H1 (cell line): ENCODE results near the gene DLL1. TPM values are rescaled to one million over a fixed set of nuclear protein-coding genes. Genes with fewer than 3 reads are reported as not detected.

Experiments
- BCL11A ChIP-seq, 2 experiments: IDR thresholded peaks; one replicate each; pipeline ENCODE4 v1.6.1; 2011; ENCODE audit warnings: low read depth in 2 of 2, low read length in 2 of 2, mild to moderate bottlenecking in 2 of 2
- CTCF ChIP-seq, 3 experiments: IDR thresholded peaks; 1 replicate in 2 of 3; 2 replicates in 1 of 3; pipeline versions ENCODE4 v1.5.1 to v1.6.1; 2011; ENCODE audit warnings: low read length in 3 of 3, mild to moderate bottlenecking in 3 of 3, inconsistent platforms in 2 of 3, low read depth in 1 of 3, moderate library complexity in 1 of 3; ENCODE audit not compliant: insufficient read depth in 1 of 3; ENCODE audit errors: control extremely low read depth in 1 of 3
- RBBP5 ChIP-seq: IDR thresholded peaks from 2 replicates; pipeline ENCODE4 v1.7.1; 2012; ENCODE audit warnings: low read depth, mild to moderate bottlenecking, inconsistent platforms, low read length, moderate library complexity, borderline replicate concordance
- SIRT6 ChIP-seq: IDR thresholded peaks from one replicate; pipeline ENCODE4 v1.7.1; 2012; ENCODE audit warnings: low read length, inconsistent platforms
- SIX5 ChIP-seq: IDR thresholded peaks from 2 replicates; pipeline ENCODE4 v1.6.1; 2011; ENCODE audit warnings: mild to moderate bottlenecking, low read depth, low read length
- polyA plus RNA-seq, 7 experiments: library from polyadenylated mRNA; depleted of rRNA in 3 of 7; stranded (reverse) in 5 of 7; unstranded in 2 of 7; fragments of >200 nt in 5 of 7; fragments of 200-250 nt in 2 of 7; gene quantifications; 1 replicate in 5 of 7; 2 replicates in 1 of 7; 4 replicates in 1 of 7; pipeline versions ENCODE4 v1.2.1 to v1.2.3, GENCODE V29; 2011 to 2013; ENCODE audit warnings: missing spikeins in 2 of 7, mixed read lengths in 2 of 7
- total RNA-seq: library from RNA; stranded (reverse); fragmentation: NEBNext Ultra II Directional; extraction: Animal tissue kit (Norgen Biotek cat#: 25700); gene quantifications from 2 replicates; pipeline ENCODE4 v1.2.1, GENCODE V29; 2021

The DLL1 gene
- total and polyA plus RNA-seq, 2 of the 8 experiments (the other 6 are each of a cell fraction or from before 2014, with no cell fraction given) = 1.7 to 3.8 TPM

DNA sequence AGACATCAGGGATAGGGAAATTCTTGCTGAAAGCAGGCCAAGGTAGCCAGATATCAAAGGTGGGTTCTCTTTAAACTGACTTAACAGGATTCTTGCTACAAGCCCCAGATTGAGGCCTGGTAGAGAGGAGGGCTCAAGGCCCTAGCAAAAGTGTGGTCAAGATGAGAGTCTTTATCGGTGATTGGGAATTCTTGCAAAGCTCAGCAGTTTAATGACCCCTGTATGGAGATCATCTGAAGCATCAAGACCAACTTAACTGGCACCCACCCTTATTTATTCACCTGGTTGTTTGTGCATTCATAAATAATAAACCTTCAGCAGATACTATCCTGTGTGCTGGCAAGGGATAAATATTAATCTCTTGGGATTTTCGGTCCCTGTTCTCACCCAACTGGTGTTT lies 22.0 kb upstream of the DLL1 start (continued):
- no peak for TF ChIP-seq SIX5
- TF ChIP-seq RBBP5 = no peak
- TF ChIP-seq SIRT6 = no peak
- TF ChIP-seq CTCF (IDR thresholded peaks at IDR 0.05; ENCODE audit: control extremely low read depth in 1 of 3, insufficient read depth in 1 of 3, low read depth in 1 of 3, low read length in 3 of 3) = no peak
- TF ChIP-seq BCL11A (IDR thresholded peaks at IDR 0.05; ENCODE audit: low read depth in 2 of 2, low read length in 2 of 2) = no peak
